Measurements from ENCODE around the gene ABCC2. TPM values are rescaled to one million over a fixed set of nuclear protein-coding genes. Genes with fewer than 3 reads are reported as not detected.
"Not testable (repeated sequence)": the region's sequence is repeated elsewhere in the genome, so short reads cannot be mapped to it uniquely, and the experiment has no call there.

Gene ABCC2
- total RNA-seq, 1 experiment from 2014 or later: 129 TPM

- Mint-ChIP-seq H3K4me1 (ENCODE audit: low read depth, unreplicated experiment) (no peaks in the 10 kb centered on the region), H3K4me3 (ENCODE audit: unreplicated experiment) (no peak overlapping the region), H3K9me3 (ENCODE audit: unreplicated experiment) (no peaks in the 10 kb centered on the region), H3K36me3 (ENCODE audit: insufficient read depth, unreplicated experiment) (peaks cover 70% of the 10 kb centered on the region), H3K27me3 (ENCODE audit: insufficient read depth, unreplicated experiment) (no peaks in the 10 kb centered on the region), H3K27ac (ENCODE audit: unreplicated experiment) (no peak overlapping the region)
- TF ChIP-seq CTCF (IDR thresholded peaks at IDR 0.05; ENCODE audit: insufficient read depth in 1 of 2, low read depth in 1 of 2, low read length in 1 of 2, severe bottlenecking in 1 of 2, unreplicated experiment in 1 of 2): no peak
- intact Hi-C loops (cut with micrococcal nuclease; ENCODE audit: unreplicated experiment): no loop called here
- H3K36me3 ChIP-seq (ENCODE audit: control insufficient read depth, insufficient read depth, low read length): peaks cover 4% of the 10 kb centered on the region; the same call in 1 of the 2 replicates
- H3K27me3 ChIP-seq (replicated peaks; ENCODE audit: control insufficient read depth, insufficient read depth, low read length): no peaks in the 10 kb centered on the region
- DNase-seq: no peak
- no peaks in the 10 kb centered on the region for H3K4me1 ChIP-seq
- BruUV-seq (replicated peaks): no TSS peak
- H3K9me3 ChIP-seq: no peaks in the 10 kb centered on the region
- POLR2A ChIA-PET: no interaction called here
- H3K4me3 ChIP-seq (ENCODE audit: low read depth, low read length): no peak overlapping the region
- CTCF ChIA-PET: no interaction called here
Measured at GRCh38 chr10:99894613-99895012, 112.2 kb downstream of the ABCC2 start.

DNA sequence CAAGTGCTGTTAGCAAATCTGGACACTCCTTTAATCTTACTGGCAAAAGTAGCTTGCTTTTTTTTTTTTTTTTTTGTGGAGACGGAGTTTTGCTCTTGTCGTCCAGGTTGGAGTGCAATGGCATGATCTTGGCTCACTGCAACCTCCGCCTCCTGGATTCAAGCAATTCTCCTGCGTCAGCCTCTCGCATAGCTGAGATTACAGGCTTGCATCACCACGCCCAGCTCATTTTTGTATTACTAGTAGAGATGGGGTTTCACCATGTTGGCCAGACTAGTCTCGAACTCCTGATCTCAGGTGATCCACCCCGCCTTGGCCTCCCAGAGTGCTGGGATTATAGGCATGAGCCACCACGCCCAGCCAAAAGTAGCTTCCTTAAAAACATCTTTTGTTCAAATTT is 112.6 kb downstream of the ABCC2 start:
- H3K27ac Mint-ChIP-seq (ENCODE audit: unreplicated experiment); H3K36me3 ChIP-seq (ENCODE audit: control insufficient read depth, insufficient read depth, low read length); H3K27me3 ChIP-seq (replicated peaks; ENCODE audit: control insufficient read depth, insufficient read depth, low read length); H3K9me3 ChIP-seq; H3K4me1 Mint-ChIP-seq (ENCODE audit: low read depth, unreplicated experiment); BruUV-seq (replicated peaks); POLR2A ChIA-PET; H3K27me3 Mint-ChIP-seq (ENCODE audit: insufficient read depth, unreplicated experiment); H3K4me3 Mint-ChIP-seq (ENCODE audit: unreplicated experiment); CTCF ChIA-PET; H3K9me3 Mint-ChIP-seq (ENCODE audit: unreplicated experiment); DNase-seq; H3K4me3 ChIP-seq (ENCODE audit: low read depth, low read length); intact Hi-C loops (cut with micrococcal nuclease; ENCODE audit: unreplicated experiment); H3K4me1 ChIP-seq: not testable (repeated sequence)
- peaks cover 68% of the 10 kb centered on the region for H3K36me3 Mint-ChIP-seq (ENCODE audit: insufficient read depth, unreplicated experiment)

DNA sequence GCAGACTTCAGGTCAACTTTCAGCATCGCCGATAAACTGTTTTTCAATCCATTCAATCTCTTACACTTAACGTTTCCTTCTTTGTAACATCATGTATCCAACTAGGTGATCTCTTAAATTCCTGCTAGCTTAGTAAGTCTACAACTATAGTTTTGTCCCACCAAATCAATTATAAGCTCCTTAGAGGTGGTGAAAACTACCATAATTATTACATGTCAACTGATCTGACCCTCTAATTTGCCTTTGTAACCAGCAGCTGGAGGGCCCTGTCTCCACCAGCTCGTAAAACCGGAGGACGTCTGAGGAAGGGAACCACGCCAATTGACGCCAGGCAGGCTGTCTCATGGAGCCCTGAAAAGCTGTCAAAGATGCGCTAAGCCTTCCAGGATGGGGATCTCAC is 113.4 kb downstream of the ABCC2 start:
- Histone ChIP-seq H3K27me3 (replicated peaks; ENCODE audit: control insufficient read depth, insufficient read depth, low read length) (no peaks in the 10 kb centered on the region), H3K4me3 (ENCODE audit: low read depth, low read length) (no peak overlapping the region), H3K36me3 (ENCODE audit: control insufficient read depth, insufficient read depth, low read length) (peaks cover 4% of the 10 kb centered on the region; the same call in 1 of the 2 replicates), H3K9me3 (no peaks in the 10 kb centered on the region), H3K4me1 (no peaks in the 10 kb centered on the region)
- no peak for DNase-seq
- peaks cover 60% of the 10 kb centered on the region for H3K36me3 Mint-ChIP-seq (ENCODE audit: insufficient read depth, unreplicated experiment)
- no peak for TF ChIP-seq CTCF (IDR thresholded peaks at IDR 0.05; ENCODE audit: insufficient read depth in 1 of 2, low read depth in 1 of 2, low read length in 1 of 2, severe bottlenecking in 1 of 2, unreplicated experiment in 1 of 2)
- ChIA-PET CTCF (interaction anchor here (1.2 kb wide), 1 partner anchor 150 kb away, joined by 3 read pairs; no protein-coding TSS in a partner anchor), POLR2A (no interaction called here)
- no peaks in the 10 kb centered on the region for H3K4me1 Mint-ChIP-seq (ENCODE audit: low read depth, unreplicated experiment)
- no TSS peak for BruUV-seq (replicated peaks)
- no peak overlapping the region for H3K4me3 Mint-ChIP-seq (ENCODE audit: unreplicated experiment)
- no peaks in the 10 kb centered on the region for H3K9me3 Mint-ChIP-seq (ENCODE audit: unreplicated experiment)
- H3K27ac Mint-ChIP-seq (ENCODE audit: unreplicated experiment): no peak overlapping the region
- no peaks in the 10 kb centered on the region for H3K27me3 Mint-ChIP-seq (ENCODE audit: insufficient read depth, unreplicated experiment)
- intact Hi-C loops (cut with micrococcal nuclease; ENCODE audit: unreplicated experiment): no loop called here

Other genes starting within 250 kb of the ABCC2 start
- gene NKX2-3, start 249.7 kb upstream of the ABCC2 start, total RNA-seq (2022): 0.37 and 0.43 TPM in 2 replicates
- 33.8 and 36.7 TPM in 2 replicates for gene SLC25A28, start 162.2 kb upstream of the ABCC2 start, total RNA-seq (2022)
- gene ENTPD7, start 123.1 kb upstream of the ABCC2 start, total RNA-seq (2022): 35.5 and 36.0 TPM in 2 replicates
- 47.6 and 50.2 TPM in 2 replicates for gene COX15, start 50.5 kb upstream of the ABCC2 start, total RNA-seq (2022)
- gene CUTC, start 50.4 kb upstream of the ABCC2 start, total RNA-seq (2022): 27.6 and 30.1 TPM in 2 replicates
- gene DNMBP, start 227.3 kb downstream of the ABCC2 start, total RNA-seq (2022): 30.6 and 31.0 TPM in 2 replicates